Kasumi-1 (cell line): ENCODE data around the gene HNRNPH3.
"Not testable (repeated sequence)": the region's sequence is repeated elsewhere in the genome, so short reads cannot be mapped to it uniquely, and the experiment has no call there.

ENCODE experiments used
- DNase-seq, 2 experiments: peaks; one replicate each; lab custom pipeline; 2025; lab: John Stamatoyannopoulos, UW

HNRNPH3 gene

GRCh38 chr10:68331455-68332258 is at the start of gene HNRNPH3:
Gene HNRNPH3, plus strand, starts transcription at chr10:68332064. Its CDS starts 5,158 bp downstream, at chr10:68337222.
- DNase-seq: peak; percentile 98 to 99

- DNase-seq: no peak
These were observed 47.5 kb upstream of the HNRNPH3 start for GRCh38 chr10:68284062-68285001.

GRCh38 chr10:68288717-68289116 is 43.1 kb upstream of the HNRNPH3 start:
- DNase-seq: no peak

- DNase-seq: no peak
These were observed 41.1 kb upstream of the HNRNPH3 start for GRCh38 chr10:68290736-68291135.

- DNase-seq: no peak
These were observed 34.8 kb upstream of the HNRNPH3 start for GRCh38 chr10:68296843-68297663.

- no peak for DNase-seq
These were observed 30.6 kb upstream of the HNRNPH3 start for GRCh38 chr10:68301301-68301700.

GRCh38 chr10:68301790-68302502 is 29.9 kb upstream of the HNRNPH3 start:
- peak; percentile 73 to 84 for DNase-seq

- no peak for DNase-seq
These were observed 29.4 kb upstream of the HNRNPH3 start for GRCh38 chr10:68302503-68302823.

GRCh38 chr10:68302871-68303270 is 29.0 kb upstream of the HNRNPH3 start:
- no peak for DNase-seq

GRCh38 chr10:68303849-68304412 is 27.9 kb upstream of the HNRNPH3 start:
- DNase-seq: no peak

GRCh38 chr10:68305854-68306253 is 26.0 kb upstream of the HNRNPH3 start:
- no peak for DNase-seq

- DNase-seq: no peak
These were observed 21.3 kb upstream of the HNRNPH3 start for GRCh38 chr10:68310531-68310930.

- not testable (repeated sequence) for DNase-seq
These were observed 16.9 kb upstream of the HNRNPH3 start for GRCh38 chr10:68314930-68315329.

- no peak for DNase-seq
These were observed 16.3 kb upstream of the HNRNPH3 start for GRCh38 chr10:68315582-68315981.

GRCh38 chr10:68318331-68319059 is 13.4 kb upstream of the HNRNPH3 start:
- DNase-seq: no peak

GRCh38 chr10:68324396-68324795 is 7.5 kb upstream of the HNRNPH3 start:
- DNase-seq: not testable (repeated sequence)

- peak; percentile 98 to 99 for DNase-seq
These were observed 3.7 kb upstream of the HNRNPH3 start for GRCh38 chr10:68327889-68328786.

GRCh38 chr10:68329506-68329861 is 2.4 kb upstream of the HNRNPH3 start:
- no peak for DNase-seq

GRCh38 chr10:68330852-68331454 is 911 bp upstream of the HNRNPH3 start:
- DNase-seq: peak; percentile 89 to 92
